ENCODE measurements around the gene ARID1B.

DNA sequence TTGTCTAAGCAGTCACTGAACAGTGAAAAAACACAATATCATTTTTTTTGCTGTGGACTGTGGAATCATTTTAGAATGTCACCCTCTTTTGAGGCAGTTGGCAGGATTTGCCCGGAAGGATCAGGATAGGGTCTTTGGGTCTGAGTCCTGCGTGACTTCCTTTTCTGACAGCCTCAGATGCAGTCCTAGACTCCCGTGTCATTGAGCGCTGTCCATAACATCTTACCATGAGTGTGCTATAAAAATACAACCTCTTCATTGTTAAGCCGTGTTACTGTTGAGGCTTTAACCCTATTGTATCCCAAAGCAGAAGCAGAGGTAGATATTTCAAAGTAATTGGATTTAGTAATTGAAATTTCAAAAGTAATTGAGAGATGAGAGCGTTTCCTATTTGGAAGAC is 30.6 kb downstream of the ARID1B start:
- TF ChIP-seq, protein P1, sequence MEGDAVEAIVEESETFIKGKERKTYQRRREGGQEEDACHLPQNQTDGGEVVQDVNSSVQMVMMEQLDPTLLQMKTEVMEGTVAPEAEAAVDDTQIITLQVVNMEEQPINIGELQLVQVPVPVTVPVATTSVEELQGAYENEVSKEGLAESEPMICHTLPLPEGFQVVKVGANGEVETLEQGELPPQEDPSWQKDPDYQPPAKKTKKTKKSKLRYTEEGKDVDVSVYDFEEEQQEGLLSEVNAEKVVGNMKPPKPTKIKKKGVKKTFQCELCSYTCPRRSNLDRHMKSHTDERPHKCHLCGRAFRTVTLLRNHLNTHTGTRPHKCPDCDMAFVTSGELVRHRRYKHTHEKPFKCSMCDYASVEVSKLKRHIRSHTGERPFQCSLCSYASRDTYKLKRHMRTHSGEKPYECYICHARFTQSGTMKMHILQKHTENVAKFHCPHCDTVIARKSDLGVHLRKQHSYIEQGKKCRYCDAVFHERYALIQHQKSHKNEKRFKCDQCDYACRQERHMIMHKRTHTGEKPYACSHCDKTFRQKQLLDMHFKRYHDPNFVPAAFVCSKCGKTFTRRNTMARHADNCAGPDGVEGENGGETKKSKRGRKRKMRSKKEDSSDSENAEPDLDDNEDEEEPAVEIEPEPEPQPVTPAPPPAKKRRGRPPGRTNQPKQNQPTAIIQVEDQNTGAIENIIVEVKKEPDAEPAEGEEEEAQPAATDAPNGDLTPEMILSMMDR (IDR thresholded peaks at IDR 0.05): no peak
- TF ChIP-seq EZH2 (IDR thresholded peaks at IDR 0.05; ENCODE audit: borderline replicate concordance, insufficient read depth, low read depth, low read length, poor library complexity, severe bottlenecking): no peak
